NT2/D1 (cell line): ENCODE results near the gene SULT1B1.

Experiments
- SUZ12 ChIP-seq: IDR thresholded peaks from 2 replicates; pipeline ENCODE4 v1.6.1; 2011; ENCODE audit not compliant: insufficient read length, insufficient read depth; ENCODE audit errors: extremely low read depth
- YY1 ChIP-seq: IDR thresholded peaks from 2 replicates; pipeline ENCODE4 v1.6.1; 2011; ENCODE audit not compliant: insufficient read length, insufficient read depth
- ZNF274 ChIP-seq: IDR thresholded peaks from 2 replicates; pipeline ENCODE4 v1.6.1; 2011; ENCODE audit warnings: mild to moderate bottlenecking, low read depth, low read length

DNA sequence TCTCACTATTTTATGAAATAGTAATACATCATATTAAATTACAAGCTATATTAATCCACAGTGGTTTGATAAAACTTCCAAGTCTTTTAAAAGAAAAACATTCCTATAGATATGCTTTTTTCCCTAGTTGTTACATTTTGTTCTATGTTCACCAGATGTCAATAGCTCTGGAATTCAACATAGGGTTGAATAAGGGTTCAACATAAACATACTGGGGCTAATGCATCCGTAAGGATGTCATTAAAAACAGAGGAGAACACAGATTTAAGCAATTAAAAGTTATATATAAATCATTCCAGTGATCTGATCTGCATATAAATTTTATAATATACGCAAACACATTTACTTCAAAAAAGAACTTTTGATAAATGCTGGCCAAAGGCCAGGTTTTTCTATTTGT lies 32.5 kb downstream of the SULT1B1 start:
- no peak for TF ChIP-seq ZNF274
- no peak for TF ChIP-seq SUZ12
- TF ChIP-seq YY1: no peak
